NCI-H2196 (cell line): ENCODE results near the gene PIP4P1.

Source experiments
- DNase-seq: peaks from one replicate; lab custom pipeline; 2025; ENCODE audit not compliant: unreplicated experiment; lab: John Stamatoyannopoulos, UW

PIP4P1 gene

DNA sequence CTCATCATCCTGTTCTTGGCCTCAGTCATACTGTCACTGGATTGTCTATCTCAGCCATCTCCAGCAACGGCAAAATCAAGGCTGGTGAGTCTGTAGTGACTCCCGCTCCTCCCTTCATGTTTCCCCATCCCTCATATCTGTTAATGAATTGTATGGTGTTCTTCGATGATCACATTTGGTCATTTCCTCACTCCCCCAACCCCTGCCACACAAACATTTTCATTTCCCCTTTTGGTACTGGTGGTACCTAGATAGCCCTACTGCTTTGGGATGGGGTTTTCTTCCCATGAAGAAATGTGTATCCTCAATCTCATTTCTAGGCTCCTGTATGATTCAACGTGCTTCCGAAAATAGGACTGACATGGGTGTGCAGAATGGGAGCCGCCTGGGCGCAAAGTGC is 22.6 kb downstream of the PIP4P1 start:
- DNase-seq = no peak

DNA sequence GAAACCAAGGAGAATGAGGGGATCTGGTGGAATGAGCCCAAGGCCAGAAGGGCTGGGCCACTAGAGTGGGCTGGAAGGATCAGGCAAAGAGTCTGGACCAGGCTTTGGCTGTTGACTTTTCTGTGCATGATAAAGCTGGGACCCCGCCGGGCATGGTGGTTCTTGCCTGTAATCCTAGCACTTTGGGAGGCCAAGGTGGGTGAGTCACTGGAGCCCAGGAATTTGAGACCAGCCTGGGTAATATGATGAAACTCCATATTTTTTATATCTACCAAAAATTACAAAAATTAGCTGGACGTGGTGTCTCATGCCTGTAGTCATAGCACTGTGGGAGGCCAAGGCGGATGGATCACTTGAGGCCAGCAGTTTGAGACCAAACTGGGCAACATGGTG is 24.9 kb downstream of the PIP4P1 start:
- DNase-seq = no peak

DNA sequence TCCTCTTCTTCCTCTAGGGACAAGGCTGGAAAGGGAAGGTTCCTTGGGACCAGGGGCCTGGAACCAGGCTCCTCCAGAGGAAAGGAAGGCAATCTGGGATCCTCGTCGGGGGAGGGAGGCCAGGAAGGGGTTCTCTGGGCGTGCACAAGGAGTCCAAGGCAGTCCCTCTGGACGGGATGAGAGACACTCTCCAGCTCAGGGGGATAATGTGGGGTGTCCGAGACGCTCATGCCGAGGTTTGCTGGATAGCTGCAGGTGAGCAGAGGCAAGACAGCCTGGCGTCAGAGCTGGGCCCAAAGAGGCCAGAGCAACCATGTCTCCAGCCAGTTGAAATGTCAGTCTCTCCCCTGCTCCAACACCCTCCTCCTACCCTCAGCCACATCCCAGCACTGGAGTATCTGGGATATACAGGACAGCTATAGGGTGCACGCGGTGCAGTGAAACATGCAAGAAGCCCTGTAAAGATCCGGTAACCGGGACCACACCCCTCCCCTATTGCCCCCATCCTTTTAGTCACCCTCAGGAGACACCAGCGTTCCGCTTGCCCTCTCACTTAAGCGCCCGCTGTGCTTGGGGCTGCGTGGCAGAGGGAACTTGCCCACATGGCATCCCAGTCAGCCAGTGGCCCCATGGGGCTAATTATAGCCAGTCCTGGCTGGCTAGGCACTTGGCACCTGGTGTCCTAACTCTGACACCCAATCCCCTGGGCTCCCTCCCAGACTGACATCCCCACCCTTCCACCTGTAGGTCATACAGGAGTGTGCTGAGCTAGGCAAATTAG is 25.5 kb downstream of the PIP4P1 start, which contains the start of gene KLHL33:
Gene KLHL33, minus strand, starts transcription at position 585 of the 781 bp plus-strand sequence. Its CDS starts 355 bp downstream, at position 230.
- peak; percentile 21 for DNase-seq

DNA sequence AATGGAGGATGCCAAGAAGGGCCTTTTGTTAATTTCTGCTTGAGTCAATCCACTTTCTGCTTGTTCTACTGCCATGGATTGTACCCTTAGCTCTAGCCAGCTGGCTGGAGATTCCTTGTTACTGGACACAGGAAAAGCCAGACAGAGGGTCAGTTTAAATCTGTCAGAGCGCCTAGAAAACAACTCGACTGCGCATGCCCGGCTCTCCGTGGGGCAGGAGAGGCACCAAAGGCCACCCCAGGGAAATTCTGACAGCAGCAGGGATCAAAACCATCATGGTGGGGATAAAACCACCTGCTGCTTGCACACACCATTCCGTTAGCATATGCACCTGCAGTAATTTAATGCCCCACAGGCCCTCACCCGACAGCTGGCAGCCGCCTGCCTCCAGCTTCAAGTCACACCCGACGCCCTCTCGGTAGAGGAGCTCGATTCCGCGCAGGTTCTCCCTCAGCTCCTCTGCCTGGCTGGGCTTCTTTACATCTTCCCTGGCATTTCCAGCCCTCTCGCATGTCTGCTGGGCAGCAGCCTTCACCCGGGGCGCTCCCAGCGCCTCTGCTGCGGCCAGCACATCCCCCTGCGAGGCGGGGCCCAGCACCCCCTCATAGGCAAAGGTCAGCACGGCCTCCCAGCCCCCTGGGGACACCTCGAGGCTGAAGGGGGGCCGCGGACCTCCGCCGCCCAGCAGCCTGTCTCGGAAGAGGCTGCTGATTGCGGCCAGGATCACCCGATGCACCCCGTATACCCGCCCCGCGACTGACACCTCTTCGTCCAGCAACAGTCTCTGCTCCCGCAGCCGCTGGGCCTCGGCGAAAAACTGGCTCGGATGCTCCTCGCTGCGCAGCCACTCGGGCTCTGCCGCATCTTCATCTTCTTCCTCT is 26.3 kb downstream of the PIP4P1 start:
- peak; percentile 37 for DNase-seq

DNA sequence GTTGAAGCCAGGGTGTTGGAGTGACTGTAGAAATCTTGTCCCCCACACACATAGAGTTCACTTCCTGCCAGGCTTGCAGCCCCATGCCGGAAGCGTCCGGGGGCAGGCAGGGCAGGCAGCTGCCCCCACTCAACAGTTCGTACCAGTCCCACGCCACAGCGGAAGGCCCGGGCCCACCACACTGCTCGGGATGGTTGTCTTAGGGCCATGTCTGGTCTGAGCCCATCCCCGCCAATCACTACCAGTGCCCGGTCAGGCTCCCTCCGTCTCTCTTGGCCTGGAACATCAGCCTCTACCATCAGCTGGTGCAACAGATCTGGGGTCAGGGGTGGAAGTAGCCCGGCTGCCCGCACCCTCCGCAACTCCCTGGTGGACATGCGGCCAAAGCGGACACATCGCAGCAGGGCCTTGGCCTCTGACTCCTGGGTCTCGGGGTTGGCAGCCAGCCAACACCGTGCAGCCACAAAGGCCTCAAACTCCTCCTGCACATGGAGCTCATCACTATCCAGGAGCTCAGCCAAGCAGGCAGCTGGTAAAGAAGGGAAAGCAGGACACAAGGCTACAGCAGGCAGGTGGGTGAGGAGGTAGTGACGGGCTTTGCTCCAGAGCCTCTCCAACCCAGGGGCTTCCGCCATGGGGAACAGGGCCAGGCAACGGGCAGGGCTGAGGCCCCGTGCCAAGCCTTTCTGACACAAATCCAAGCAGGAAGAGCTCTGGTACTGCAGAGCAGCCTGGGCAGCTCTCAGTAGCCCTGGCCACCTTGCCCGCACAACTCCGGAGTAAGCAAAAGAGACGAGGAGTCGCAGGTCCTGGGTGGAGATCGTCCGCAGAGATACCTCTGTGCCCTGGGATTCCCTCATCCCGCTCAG is 31.2 kb downstream of the PIP4P1 start:
- peak; percentile 91 for DNase-seq

DNA sequence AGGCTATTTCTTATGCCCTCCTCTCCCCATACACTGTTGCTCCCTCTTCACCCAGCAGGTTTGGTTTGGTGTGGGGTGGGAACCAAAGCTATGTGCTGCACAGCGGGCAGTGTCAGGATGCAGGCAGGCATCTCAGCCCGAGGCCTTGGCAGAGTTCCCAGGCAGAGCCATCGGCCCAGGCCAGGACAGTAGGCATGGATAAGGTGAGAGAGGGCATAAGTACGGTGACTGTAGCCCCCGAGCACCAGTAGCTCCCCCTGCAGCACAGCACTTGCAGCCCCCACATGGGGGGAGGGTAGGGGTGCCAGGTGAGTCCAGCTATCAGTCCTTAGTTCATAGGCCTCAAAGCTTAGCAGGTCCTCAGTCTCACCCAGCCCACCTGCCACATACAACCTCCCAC is 32.4 kb downstream of the PIP4P1 start:
- DNase-seq = peak; percentile 5

DNA sequence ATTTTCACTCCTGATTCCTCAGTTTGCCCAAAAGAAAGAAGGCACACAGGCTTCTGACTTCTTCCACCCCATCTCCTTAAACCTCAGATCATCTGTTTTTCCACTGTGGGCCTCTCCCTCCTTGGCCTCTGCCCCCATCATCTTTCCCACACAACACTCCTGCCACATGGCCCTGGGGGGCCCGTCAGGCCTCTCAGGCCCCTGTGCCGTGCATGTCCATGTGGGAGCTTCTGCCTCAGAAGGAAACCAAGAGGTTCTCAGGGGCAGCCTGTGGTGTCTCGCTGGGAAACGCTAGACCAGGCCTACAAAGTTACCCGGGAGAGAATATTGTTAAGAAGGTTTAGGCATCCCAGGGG is 33.2 kb downstream of the PIP4P1 start:
- no peak for DNase-seq

DNA sequence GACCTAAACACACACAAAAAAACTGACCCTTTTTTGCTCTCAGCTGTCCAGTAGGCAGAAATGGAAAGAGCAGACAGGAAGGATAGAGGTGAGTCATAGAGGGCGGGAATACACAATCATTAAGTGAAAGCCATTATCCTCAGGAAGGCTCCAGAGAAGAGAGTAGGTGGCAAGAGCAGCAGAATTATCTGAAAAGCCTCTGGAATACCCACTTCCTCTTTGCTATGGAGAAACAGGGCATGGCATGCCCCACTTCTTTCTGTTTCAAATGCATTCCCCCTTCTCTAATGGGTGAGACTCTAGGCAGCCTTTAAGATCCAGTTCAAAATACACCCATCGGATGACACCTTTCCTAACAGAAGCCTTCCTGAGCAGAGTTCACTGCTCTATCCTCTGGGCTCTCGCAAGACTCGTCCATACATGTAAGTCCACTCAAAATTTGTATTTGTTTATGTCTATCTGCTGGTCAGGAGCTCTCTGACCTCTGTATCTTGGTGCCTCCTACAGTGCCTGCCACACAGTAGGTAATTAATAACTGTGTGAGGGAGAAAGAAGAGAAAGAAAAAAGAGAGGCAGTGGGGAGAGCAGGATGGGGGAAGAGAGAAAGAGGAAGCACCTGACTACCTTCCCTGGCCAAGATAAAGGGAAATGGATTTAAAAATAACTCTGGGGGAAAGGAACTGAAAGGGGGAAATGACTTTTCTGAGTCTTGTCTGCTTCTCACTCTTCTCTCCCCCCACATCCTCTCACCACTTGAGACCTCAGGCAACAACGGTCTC is 33.8 kb downstream of the PIP4P1 start:
- peak; percentile 29 for DNase-seq

DNA sequence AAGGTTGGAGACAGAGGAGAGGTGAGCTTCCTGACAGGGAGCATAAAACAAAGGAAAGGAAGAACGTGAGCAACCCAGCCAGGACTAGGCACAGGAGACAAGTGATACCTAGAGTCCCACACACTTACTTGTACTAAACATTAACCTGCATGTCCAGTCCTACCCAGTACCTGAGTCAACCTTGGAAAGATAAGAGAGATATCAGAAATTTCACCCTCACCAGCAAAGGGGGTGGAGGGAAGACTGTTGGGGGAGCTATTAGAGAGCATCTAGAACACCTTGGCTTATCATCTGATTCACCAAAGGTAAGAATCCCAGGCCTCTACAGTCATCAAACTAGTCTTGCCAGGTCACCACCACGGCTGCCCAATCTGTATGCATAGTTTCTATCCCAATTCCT is 36.4 kb downstream of the PIP4P1 start:
- DNase-seq = no peak

DNA sequence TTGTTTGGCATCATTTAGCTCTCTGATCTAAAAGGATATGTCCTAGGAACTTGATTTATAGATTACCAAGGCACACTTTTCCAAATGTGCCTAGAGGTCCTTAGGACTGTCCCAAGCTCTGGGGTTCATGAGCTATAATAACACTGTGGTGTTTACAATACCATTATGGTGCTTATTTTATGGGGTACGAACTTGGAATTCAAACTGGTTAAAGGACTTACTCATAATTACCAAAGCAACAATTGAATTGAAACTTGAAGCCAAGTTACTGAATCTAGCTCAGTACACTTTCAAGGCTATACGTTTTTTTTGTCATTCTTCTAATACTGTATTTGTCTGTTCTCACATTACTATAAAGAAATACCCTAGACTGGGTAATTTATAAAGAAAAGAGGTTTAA is 38.3 kb downstream of the PIP4P1 start:
- no peak for DNase-seq

DNA sequence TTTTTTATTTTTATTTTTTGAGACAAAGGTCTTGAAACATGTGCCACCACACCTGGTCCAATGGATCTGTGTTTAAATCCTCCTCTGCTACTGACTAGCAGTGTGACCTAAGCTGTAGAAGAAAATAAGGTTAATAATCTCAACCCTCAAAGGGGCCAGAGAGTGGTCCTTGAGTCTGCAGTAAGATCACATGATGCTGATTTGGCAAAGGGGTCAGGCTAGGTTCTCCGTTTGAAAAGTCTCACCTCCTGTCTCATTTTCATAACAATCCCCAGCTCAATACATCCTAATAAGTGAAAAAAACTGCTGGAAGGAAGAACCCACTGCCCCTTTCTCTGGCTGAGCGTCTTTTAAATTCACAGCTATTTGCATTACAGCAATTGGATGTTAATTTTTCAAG is 40.0 kb downstream of the PIP4P1 start:
- no peak for DNase-seq

DNA sequence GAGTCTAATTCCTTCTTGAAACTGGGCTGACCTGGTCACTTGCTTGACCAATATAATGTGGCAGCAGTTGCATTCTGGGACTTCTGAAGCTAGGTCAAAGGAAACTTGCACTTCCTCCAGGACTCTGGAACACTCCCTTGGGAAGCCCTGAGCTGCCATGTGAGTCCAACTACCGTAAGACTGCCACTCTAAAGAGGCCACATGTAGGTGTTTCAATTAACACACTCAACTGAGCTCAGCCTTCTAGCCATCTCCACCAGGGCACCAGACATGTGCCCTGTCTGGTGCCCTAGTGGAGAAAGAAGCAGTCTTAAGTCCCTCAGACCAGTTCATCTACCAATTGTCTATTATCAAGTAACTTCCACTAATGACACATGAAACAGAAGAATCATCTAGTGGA is 41.8 kb downstream of the PIP4P1 start:
- DNase-seq = no peak

DNA sequence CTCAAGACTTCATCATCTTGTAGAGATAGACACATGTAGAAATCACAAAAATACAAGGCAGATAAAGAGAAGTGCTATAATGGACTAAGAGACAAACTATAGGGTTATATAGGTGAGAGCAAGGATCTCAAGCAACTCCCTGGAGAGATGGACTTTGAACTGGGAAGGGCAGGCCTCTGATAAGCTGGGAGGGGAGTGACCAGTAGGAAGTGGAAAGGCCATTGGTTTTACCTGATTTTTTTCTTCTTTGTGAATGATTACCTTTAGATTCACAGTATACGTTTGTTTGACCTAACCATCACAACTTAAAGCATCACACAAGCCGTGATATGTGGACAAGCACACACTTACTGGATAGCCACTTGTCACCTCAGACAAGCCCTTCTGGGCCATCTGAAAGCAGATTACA is 42.7 kb downstream of the PIP4P1 start:
- no peak for DNase-seq

DNA sequence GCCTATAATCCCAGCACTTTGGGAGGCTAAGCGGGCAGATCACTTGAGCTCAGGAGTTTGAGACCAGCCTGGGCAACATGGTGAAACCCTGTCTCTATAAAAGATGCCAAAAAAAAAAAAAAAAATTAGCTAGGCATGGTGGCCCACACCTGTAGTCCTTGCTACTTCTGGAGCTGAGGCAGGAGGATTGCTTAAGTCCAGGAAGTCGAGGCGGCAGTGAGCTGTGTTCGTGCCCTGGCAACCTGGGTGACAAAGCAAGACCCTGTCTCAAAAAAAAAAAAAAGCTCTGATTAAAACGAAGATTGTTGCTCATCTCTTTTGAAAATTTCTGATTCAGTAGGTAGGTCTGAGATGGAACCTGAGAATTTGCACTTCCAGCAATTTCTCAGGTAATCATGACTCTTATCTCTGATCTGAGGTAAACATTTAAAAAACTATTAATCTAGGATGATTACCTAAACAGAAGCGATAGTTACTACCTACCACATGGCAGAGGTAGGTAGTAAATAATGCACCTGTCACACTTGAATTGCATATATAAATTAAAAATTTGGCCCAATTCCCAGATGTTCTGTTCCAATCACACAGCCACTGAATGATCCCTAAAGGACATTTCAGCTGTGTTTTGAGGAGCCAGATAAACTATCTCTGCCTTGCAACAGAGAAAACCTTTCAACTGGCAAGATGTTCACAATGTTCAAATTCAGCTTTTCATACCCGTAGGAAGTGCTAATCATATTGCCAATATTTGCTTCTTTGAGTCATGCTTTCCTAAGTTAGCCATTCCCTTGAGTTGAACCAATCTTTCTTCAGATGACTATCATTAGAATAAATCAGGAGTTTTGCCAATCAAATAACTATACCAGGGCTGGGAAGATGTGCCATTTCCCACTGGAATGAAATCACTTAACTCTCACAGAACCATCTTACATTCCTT is 43.7 kb downstream of the PIP4P1 start:
- peak; percentile 43 for DNase-seq

DNA sequence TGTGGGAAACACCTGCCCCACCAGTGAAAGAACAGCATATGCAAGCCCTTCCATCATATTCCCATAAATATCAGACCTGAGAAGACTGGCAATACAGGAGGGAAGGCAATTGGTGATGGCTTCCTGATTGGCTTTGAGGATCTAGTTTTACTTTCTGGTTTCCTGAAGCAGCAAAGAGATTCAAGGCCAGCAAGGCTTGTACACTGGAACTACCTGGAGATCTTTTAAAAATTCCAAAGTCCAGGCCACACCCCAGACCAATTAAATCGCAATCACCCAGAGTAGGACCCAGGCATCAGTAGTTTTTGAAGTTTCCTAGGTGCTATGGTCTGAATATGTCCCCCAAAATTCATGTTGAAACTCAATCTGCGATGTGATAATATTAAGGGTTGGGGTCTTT is 45.0 kb downstream of the PIP4P1 start:
- no peak for DNase-seq

DNA sequence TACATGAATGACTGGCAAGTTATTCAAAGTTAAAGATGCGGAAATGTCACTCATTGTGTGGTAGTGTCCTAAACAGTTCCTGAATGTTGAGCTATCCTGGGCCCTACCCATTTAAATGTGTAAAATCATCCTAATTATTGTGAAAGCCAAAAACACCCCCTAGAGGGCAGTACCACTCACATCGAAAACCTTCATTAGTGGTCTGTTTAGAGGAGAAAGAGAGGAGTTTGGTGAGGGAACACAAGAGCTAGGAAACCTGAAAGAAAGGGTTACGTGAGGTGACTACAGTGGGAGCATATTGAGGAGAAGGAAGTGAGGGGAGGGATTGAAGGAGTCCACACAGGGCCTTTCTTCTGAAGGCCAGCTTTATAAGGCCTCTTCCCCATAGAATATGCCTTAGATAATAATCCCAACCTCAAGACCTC is 45.4 kb downstream of the PIP4P1 start:
- DNase-seq = peak; percentile 44

DNA sequence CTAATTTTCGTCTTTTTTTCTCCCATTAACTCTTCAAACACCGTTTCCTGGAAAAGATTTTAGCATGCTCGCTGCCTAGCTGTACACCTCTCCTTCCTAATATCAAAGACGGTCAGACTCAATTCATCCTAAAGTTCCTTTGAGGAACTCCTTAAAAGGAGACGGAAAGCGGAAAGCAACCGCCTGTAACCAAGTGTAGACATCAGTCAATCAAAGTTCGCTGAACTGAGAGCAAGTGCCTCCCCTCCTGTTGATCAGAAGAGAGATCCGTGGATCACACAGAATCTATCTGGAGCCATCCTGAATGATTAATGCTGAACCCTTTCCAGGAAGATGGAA is 47.5 kb downstream of the PIP4P1 start:
- no peak for DNase-seq

DNA sequence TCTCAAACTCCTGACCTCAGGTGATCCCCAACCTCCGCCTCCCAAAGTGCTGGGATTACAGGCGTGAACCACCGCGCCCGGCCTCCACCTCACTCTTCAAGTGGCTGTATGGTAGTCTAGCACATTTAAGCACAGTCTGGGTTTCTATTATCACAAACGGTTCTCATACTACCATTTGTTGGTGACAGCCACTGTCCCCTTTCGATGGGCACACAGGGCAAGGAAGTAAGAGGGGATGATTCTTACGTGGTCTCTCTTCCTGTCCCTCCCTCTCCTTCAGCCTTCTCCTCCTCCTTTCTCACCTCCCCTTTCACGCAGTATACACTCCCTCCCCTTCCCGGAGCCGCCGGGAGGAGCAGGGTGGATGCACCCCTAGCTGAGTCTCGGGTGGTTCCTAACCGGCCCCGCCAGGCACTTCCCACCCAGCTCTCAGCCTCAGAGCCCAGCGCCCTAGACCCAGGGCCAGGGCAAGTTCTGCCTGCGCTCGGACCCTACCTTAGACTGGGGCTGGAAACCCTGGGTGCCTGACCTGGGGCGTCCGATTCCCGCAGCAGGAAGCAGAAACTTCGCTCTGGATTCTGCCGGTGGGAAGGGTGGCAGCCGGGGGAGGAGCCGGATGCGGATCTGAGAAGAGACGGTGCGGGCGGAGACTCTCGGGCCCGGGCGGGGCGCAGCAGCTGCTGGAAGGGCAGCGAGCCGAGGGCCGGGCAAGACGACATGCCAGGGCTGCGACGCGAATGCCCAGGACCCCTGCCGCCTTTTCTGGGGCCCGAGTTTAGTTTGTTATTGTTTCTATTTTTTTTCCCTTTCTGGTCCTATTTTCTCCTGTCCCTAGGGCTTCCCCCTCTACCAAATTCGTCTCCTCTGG is 48.1 kb downstream of the PIP4P1 start, which contains the start of gene TEP1:
Gene TEP1, minus strand, starts transcription at position 626 of the 868 bp plus-strand sequence. CDS start 5,062 bp downstream, outside the sequence.
- DNase-seq = peak; percentile 80
